Activated T-cell treated with anti-CD3 and anti-CD28 coated beads for 48 hours (primary cell): ENCODE data around the gene SELENON.

Experiments
- DNase-seq: peaks from one replicate; pipeline ENCODE4 v3.0.0-alpha.2; 2020; ENCODE audit warnings: low read depth

The SELENON gene

DNA sequence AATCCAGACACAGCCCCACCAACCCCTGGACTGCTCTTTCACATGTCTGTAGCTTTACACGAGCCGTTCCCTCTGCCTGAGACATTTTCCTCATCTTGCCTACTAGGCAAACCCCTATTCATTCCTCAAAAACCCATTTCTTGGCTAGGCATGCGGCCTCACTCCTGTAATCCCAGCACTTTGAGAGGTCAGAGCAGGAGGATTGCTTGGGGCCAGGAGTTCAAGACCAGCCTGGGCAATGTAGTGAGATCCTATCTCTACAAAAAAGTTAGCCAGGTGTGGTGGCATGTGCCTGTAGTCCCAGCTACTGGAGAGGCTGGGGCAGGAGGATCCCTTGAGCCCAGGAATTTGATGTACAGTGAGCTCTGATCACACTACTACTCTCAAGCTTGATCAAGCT lies 64.4 kb downstream of the SELENON start:
- DNase-seq: no peak

DNA sequence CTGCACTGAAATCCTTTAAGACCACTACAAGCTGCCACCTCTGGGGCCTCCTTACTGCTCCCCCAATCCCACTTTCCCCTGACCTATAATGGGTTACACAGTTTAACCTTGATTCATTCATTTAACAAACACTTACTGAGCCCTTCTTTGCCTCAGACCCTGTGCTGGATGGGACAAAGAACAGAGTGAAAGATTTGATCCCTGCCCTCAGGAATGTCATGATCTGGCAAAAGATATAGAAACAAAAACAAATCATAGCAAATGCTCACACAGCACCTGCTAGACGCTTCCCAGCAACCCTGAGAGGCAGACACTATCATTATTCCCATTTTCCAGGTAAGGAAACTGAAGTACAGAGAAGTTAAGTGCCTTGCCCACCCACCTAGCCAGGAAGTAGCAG lies 66.3 kb downstream of the SELENON start:
- DNase-seq: no peak

DNA sequence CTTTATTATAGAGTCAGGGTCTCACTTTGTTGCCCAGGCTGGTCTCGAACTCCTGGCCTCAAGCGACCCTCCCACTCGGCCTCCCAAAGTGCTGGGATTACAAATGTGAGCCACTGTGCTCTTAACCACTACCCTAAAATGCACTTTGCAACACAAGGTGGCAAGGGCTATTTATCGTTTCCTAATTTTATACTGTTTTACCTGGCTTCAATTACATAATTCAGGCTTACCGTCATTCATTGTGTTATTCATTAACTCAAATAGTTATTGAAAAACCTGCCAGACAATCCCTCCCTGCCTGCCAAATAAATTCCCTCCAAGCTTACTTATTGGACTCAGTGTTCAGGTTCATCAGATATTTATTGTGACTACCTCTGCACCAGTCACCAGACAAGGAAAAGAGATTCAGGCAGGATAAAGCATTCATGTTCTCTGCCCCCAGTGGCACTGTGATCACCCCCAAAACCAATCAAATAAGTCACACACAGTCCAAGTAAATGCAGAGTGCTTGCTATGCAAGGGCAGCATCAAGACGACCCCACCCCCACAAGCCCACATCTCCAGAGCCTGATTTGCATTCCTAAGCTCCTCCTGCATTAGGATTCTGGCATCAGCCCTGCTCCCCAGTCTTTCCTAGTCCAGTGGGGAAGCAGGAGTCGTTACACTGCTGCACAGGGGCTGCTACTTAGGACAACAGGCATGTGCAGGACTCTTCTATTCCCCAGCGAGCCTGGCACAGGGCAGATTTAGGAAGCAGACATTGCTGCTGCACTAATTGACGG lies 67.4 kb downstream of the SELENON start:
- DNase-seq: no peak
